ENCODE measurements around the gene CPED1. TPM values are rescaled to one million over a fixed set of nuclear protein-coding genes. Genes with fewer than 3 reads are reported as not detected.

Gene CPED1
- total RNA-seq, 5 donors from 2014 or later (not counting 1 experiment from before 2014, with no cell fraction given): 0.73 to 1.4 (median 0.96) TPM; not detected in 2

GRCh38 chr7:121301446-121302213, 313.1 kb downstream of the CPED1 start:
- ChIA-PET CTCF (no interaction called here), POLR2A (no interaction called here)
- no peaks in the 10 kb centered on the region for H3K4me1 Mint-ChIP-seq

DNA sequence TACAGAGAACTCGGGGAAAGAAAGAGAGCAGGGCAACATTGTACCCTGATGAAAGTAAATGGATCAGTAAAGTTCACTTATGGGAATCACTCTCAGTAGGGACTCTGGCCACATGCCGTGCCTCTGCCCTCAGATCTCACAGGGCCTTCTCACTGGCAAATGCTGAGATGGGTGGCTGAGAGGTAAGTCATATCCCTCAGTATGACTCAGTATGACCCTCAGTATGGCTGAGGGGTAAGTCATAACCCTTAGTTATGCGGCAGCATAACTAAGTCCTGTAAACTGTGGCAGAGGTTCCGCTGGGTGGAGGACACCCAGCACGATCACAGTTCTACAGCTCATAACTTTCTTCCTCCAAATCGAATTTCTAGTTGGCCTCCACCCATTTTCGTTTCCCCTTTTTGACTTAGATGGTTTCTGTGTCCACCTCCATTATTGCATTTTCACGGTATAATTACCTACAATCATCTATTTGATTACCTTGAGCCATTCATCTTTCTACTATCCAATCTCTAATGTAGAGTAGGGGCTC, 313.8 kb downstream of the CPED1 start:
- H3K36me3 Mint-ChIP-seq: no peaks in the 10 kb centered on the region
- no peaks in the 10 kb centered on the region for H3K4me1 Mint-ChIP-seq

More at GRCh38 chr7:121301446-121302213, 313.1 kb downstream of the CPED1 start:
- no peak overlapping the region for H3K27ac Mint-ChIP-seq
- no peak overlapping the region for H3K4me3 Mint-ChIP-seq
- no peaks in the 10 kb centered on the region for H3K9me3 Mint-ChIP-seq
- H3K4me1 ChIP-seq (ENCODE audit: control insufficient read depth in 1 of 2, extremely low read depth in 1 of 2, insufficient read depth in 2 of 2, low read length in 2 of 2): no peaks in the 10 kb centered on the region
- H3K27me3 Mint-ChIP-seq: peaks cover 15 to 17% of the 10 kb centered on the region in 2 donors
- H3K36me3 Mint-ChIP-seq: no peaks in the 10 kb centered on the region
- no peak for ATAC-seq (replicated peaks in 1 of 4)
- no peak overlapping the region for H3K27ac ChIP-seq (ENCODE audit: low read length)
- H3K9me3 ChIP-seq: no peaks in the 10 kb centered on the region
- no peak overlapping the region for H3K4me3 ChIP-seq (ENCODE audit: control insufficient read depth in 1 of 2, extremely low read depth in 1 of 2, low read length in 1 of 2)
- DNase-seq: no peak
- H3K36me3 ChIP-seq (ENCODE audit: control insufficient read depth in 2 of 2, extremely low read depth in 1 of 2, insufficient read depth in 1 of 2, low read length in 1 of 2): no peaks in the 10 kb centered on the region
- H3K27me3 ChIP-seq (replicated peaks in 1 of 2; ENCODE audit: control insufficient read depth in 2 of 2, extremely low read depth in 1 of 2, insufficient read depth in 2 of 2, low read length in 1 of 2): no peaks in the 10 kb centered on the region
- WGBS (ENCODE audit: insufficient coverage): no CpG with 5 or more reads among the region's 9 CpGs

GRCh38 chr7:121303422-121304101, 315.1 kb downstream of the CPED1 start:
- Mint-ChIP-seq H3K27me3 (peaks cover 19 to 27% of the 10 kb centered on the region in 2 donors), H3K36me3 (no peaks in the 10 kb centered on the region), H3K4me3 (no peak overlapping the region), H3K4me1 (no peaks in the 10 kb centered on the region), H3K9me3 (no peaks in the 10 kb centered on the region), H3K27ac (no peak overlapping the region)
- H3K4me3 ChIP-seq (ENCODE audit: control insufficient read depth in 1 of 2, extremely low read depth in 1 of 2, low read length in 1 of 2): no peak overlapping the region
- no peak overlapping the region for H3K27ac ChIP-seq (ENCODE audit: low read length)
- ChIA-PET POLR2A (no interaction called here), CTCF (no interaction called here)
- DNase-seq (no peak), ATAC-seq (replicated peaks in 1 of 4) (no peak)
- H3K36me3 ChIP-seq (ENCODE audit: control insufficient read depth in 2 of 2, extremely low read depth in 1 of 2, insufficient read depth in 1 of 2, low read length in 1 of 2): no peaks in the 10 kb centered on the region
- 29% methylated on average over 1 of the region's 6 CpGs for WGBS (ENCODE audit: insufficient coverage)
- H3K27me3 ChIP-seq (replicated peaks in 1 of 2; ENCODE audit: control insufficient read depth in 2 of 2, extremely low read depth in 1 of 2, insufficient read depth in 2 of 2, low read length in 1 of 2): no peaks in the 10 kb centered on the region
- no peaks in the 10 kb centered on the region for H3K9me3 ChIP-seq
- no peaks in the 10 kb centered on the region for H3K4me1 ChIP-seq (ENCODE audit: control insufficient read depth in 1 of 2, extremely low read depth in 1 of 2, insufficient read depth in 2 of 2, low read length in 2 of 2)

More for the DNA sequence above, 313.8 kb downstream of the CPED1 start:
- H3K4me3 Mint-ChIP-seq: no peak overlapping the region
- Histone ChIP-seq H3K36me3 (ENCODE audit: control insufficient read depth in 2 of 2, extremely low read depth in 1 of 2, insufficient read depth in 1 of 2, low read length in 1 of 2) (no peaks in the 10 kb centered on the region), H3K4me1 (ENCODE audit: control insufficient read depth in 1 of 2, extremely low read depth in 1 of 2, insufficient read depth in 2 of 2, low read length in 2 of 2) (no peaks in the 10 kb centered on the region), H3K4me3 (ENCODE audit: control insufficient read depth in 1 of 2, extremely low read depth in 1 of 2, low read length in 1 of 2) (no peak overlapping the region), H3K9me3 (no peaks in the 10 kb centered on the region), H3K27me3 (replicated peaks in 1 of 2; ENCODE audit: control insufficient read depth in 2 of 2, extremely low read depth in 1 of 2, insufficient read depth in 2 of 2, low read length in 1 of 2) (no peaks in the 10 kb centered on the region), H3K27ac (ENCODE audit: low read length) (no peak overlapping the region)
- POLR2A ChIA-PET: no interaction called here
- DNase-seq (no peak), ATAC-seq (replicated peaks in 1 of 4) (no peak)
- 66% methylated on average over 5 of the region's 8 CpGs for WGBS (ENCODE audit: insufficient coverage)
- H3K27ac Mint-ChIP-seq: no peak overlapping the region
- H3K9me3 Mint-ChIP-seq: no peaks in the 10 kb centered on the region
- peaks cover 17 to 23% of the 10 kb centered on the region in 2 donors for H3K27me3 Mint-ChIP-seq
- CTCF ChIA-PET: no interaction called here

DNA sequence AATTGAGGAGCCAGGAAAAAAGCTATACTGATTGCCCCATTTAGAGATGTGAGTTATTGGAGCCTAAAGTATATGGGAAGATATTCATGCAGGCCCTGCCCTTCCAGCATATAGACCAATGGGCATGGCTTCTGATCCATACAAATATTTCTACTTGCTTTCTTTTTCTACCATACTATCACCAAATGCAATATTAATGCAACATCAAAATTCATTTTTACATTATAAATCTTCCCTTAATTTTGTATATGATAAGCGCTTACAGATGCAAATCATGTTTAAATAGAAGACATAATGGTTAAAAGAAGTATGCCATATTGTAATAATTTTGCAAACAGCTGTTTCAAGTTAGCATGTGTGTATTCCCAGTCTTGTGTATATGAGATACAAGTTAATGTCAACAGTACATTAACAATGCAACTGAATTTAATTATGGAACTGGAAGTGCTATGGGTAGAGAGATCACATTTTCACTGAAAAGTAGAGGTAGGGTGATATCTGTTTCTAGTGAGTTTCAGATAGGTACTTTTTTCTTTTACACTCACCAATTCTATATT, 315.7 kb downstream of the CPED1 start:
- Mint-ChIP-seq H3K4me1 (no peaks in the 10 kb centered on the region), H3K36me3 (no peaks in the 10 kb centered on the region), H3K4me3 (no peak overlapping the region), H3K27me3 (peaks cover 25 to 31% of the 10 kb centered on the region in 2 donors), H3K9me3 (no peaks in the 10 kb centered on the region), H3K27ac (no peak overlapping the region)
- Histone ChIP-seq H3K9me3 (no peaks in the 10 kb centered on the region), H3K27ac (ENCODE audit: low read length) (no peak overlapping the region), H3K36me3 (ENCODE audit: control insufficient read depth in 2 of 2, extremely low read depth in 1 of 2, insufficient read depth in 1 of 2, low read length in 1 of 2) (no peaks in the 10 kb centered on the region), H3K4me3 (ENCODE audit: control insufficient read depth in 1 of 2, extremely low read depth in 1 of 2, low read length in 1 of 2) (no peak overlapping the region), H3K27me3 (replicated peaks in 1 of 2; ENCODE audit: control insufficient read depth in 2 of 2, extremely low read depth in 1 of 2, insufficient read depth in 2 of 2, low read length in 1 of 2) (no peaks in the 10 kb centered on the region), H3K4me1 (ENCODE audit: control insufficient read depth in 1 of 2, extremely low read depth in 1 of 2, insufficient read depth in 2 of 2, low read length in 2 of 2) (no peaks in the 10 kb centered on the region)
- ChIA-PET CTCF (no interaction called here), POLR2A (no interaction called here)
- ATAC-seq (replicated peaks in 1 of 4) (no peak), DNase-seq (no peak)
- no CpG with 5 or more reads among the region's 1 CpG for WGBS (ENCODE audit: insufficient coverage)

DNA sequence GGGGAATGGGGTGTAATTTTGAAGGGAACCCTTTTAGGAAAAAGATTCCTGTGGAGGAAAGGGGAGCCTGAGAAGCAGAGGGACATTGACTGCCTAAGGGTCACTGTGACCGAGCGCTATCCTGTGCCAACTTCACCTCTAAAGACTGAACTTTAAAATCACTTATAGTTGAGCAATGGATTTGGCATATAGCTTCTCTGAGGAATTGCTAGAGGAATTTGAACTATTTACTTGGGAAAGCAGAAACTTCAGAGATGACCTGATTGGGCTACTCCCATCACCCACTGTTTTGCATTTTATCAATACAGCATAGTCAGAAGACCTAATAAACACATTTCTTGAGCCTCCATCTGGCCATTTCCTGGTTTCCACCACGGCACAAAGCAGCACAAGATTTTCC, 316.6 kb downstream of the CPED1 start:
- Histone ChIP-seq H3K9me3 (no peaks in the 10 kb centered on the region), H3K4me3 (ENCODE audit: control insufficient read depth in 1 of 2, extremely low read depth in 1 of 2, low read length in 1 of 2) (no peak overlapping the region), H3K36me3 (ENCODE audit: control insufficient read depth in 2 of 2, extremely low read depth in 1 of 2, insufficient read depth in 1 of 2, low read length in 1 of 2) (no peaks in the 10 kb centered on the region), H3K27ac (ENCODE audit: low read length) (no peak overlapping the region), H3K27me3 (replicated peaks in 1 of 2; ENCODE audit: control insufficient read depth in 2 of 2, extremely low read depth in 1 of 2, insufficient read depth in 2 of 2, low read length in 1 of 2) (no peaks in the 10 kb centered on the region), H3K4me1 (ENCODE audit: control insufficient read depth in 1 of 2, extremely low read depth in 1 of 2, insufficient read depth in 2 of 2, low read length in 2 of 2) (no peaks in the 10 kb centered on the region)
- CTCF ChIA-PET: no interaction called here
- ATAC-seq (replicated peaks in 1 of 4) (no peak), DNase-seq (no peak)
- no peak overlapping the region for H3K27ac Mint-ChIP-seq
- peaks cover 26 to 33% of the 10 kb centered on the region in 2 donors for H3K27me3 Mint-ChIP-seq
- POLR2A ChIA-PET: no interaction called here
- H3K36me3 Mint-ChIP-seq: no peaks in the 10 kb centered on the region
- no CpG with 5 or more reads among the region's 3 CpGs for WGBS (ENCODE audit: insufficient coverage)
- H3K4me1 Mint-ChIP-seq: no peaks in the 10 kb centered on the region
- H3K9me3 Mint-ChIP-seq: no peaks in the 10 kb centered on the region
- H3K4me3 Mint-ChIP-seq: no peak overlapping the region

GRCh38 chr7:121306565-121306964, 318.1 kb downstream of the CPED1 start:
- CTCF ChIA-PET: no interaction called here

More at GRCh38 chr7:121306565-121306964, 318.1 kb downstream of the CPED1 start:
- POLR2A ChIA-PET: no interaction called here
- Histone ChIP-seq H3K4me1 (ENCODE audit: control insufficient read depth in 1 of 2, extremely low read depth in 1 of 2, insufficient read depth in 2 of 2, low read length in 2 of 2) (no peaks in the 10 kb centered on the region), H3K36me3 (ENCODE audit: control insufficient read depth in 2 of 2, extremely low read depth in 1 of 2, insufficient read depth in 1 of 2, low read length in 1 of 2) (no peaks in the 10 kb centered on the region), H3K27ac (ENCODE audit: low read length) (no peak overlapping the region), H3K27me3 (replicated peaks in 1 of 2; ENCODE audit: control insufficient read depth in 2 of 2, extremely low read depth in 1 of 2, insufficient read depth in 2 of 2, low read length in 1 of 2) (no peaks in the 10 kb centered on the region), H3K9me3 (no peaks in the 10 kb centered on the region), H3K4me3 (ENCODE audit: control insufficient read depth in 1 of 2, extremely low read depth in 1 of 2, low read length in 1 of 2) (no peak overlapping the region)
- H3K4me3 Mint-ChIP-seq: no peak overlapping the region
- no peaks in the 10 kb centered on the region for H3K4me1 Mint-ChIP-seq
- H3K27ac Mint-ChIP-seq: no peak overlapping the region
- DNase-seq (no peak), ATAC-seq (replicated peaks in 1 of 4) (no peak)
- peaks cover 24 to 33% of the 10 kb centered on the region in 2 donors for H3K27me3 Mint-ChIP-seq
- H3K36me3 Mint-ChIP-seq: no peaks in the 10 kb centered on the region
- no CpG with 5 or more reads among the region's 3 CpGs for WGBS (ENCODE audit: insufficient coverage)
- no peaks in the 10 kb centered on the region for H3K9me3 Mint-ChIP-seq
